C4-2B (cell line): ENCODE measurements around the gene COL4A2.

Experiments
- ZFX ChIP-seq: fragments of 450-650 bp; IDR thresholded peaks from 2 replicates; pipeline ENCODE4 v1.6.1; 2017
- TF ChIP-seq, protein P1 (sequence below): fragments of 450-650 bp; conservative IDR thresholded peaks from 2 replicates; pipeline ENCODE4 v1.5.1; 2017; ENCODE audit warnings: mild to moderate bottlenecking

DNA sequence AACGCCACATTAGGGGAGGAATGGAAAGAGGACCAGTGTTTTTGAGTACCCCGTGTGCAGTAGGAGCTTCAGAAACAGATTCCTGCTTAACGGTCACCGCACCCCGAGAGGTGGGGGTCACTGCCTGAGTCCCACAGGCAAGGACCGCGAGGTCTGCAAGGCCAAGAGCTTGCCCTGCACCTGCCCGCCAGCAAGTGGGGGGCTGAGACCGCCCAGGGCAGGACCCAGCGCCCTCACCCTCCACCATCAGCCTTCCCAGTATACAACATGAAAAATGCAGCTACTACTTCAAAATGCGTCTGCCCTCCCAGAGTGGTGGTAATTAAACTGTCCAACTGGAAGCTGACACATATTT is 45.0 kb upstream of the COL4A2 start:
- TF ChIP-seq, protein P1, sequence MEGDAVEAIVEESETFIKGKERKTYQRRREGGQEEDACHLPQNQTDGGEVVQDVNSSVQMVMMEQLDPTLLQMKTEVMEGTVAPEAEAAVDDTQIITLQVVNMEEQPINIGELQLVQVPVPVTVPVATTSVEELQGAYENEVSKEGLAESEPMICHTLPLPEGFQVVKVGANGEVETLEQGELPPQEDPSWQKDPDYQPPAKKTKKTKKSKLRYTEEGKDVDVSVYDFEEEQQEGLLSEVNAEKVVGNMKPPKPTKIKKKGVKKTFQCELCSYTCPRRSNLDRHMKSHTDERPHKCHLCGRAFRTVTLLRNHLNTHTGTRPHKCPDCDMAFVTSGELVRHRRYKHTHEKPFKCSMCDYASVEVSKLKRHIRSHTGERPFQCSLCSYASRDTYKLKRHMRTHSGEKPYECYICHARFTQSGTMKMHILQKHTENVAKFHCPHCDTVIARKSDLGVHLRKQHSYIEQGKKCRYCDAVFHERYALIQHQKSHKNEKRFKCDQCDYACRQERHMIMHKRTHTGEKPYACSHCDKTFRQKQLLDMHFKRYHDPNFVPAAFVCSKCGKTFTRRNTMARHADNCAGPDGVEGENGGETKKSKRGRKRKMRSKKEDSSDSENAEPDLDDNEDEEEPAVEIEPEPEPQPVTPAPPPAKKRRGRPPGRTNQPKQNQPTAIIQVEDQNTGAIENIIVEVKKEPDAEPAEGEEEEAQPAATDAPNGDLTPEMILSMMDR: no peak
- TF ChIP-seq ZFX: no peak
